AG09319 (cell line): ENCODE measurements around the gene SUSD1.
A peak's percentile ranks its signal among the peaks of the same experiment; 100 is the strongest.

ENCODE experiments used
- DNase-seq: peaks from one replicate; pipeline ENCODE4 v3.0.0-alpha.2; 2010; ENCODE audit warnings: low read depth; ENCODE audit errors: extremely low read depth
- TF ChIP-seq, protein P1 (sequence below): IDR thresholded peaks from 2 replicates; pipeline ENCODE4 v1.5.1; 2011; ENCODE audit warnings: low read depth, mild to moderate bottlenecking, inconsistent platforms, low read length, moderate library complexity

SUSD1 gene

GRCh38 chr9:112017878-112018277 lies 157.2 kb downstream of the SUSD1 start:
- no peak for DNase-seq
- TF ChIP-seq, protein P1, sequence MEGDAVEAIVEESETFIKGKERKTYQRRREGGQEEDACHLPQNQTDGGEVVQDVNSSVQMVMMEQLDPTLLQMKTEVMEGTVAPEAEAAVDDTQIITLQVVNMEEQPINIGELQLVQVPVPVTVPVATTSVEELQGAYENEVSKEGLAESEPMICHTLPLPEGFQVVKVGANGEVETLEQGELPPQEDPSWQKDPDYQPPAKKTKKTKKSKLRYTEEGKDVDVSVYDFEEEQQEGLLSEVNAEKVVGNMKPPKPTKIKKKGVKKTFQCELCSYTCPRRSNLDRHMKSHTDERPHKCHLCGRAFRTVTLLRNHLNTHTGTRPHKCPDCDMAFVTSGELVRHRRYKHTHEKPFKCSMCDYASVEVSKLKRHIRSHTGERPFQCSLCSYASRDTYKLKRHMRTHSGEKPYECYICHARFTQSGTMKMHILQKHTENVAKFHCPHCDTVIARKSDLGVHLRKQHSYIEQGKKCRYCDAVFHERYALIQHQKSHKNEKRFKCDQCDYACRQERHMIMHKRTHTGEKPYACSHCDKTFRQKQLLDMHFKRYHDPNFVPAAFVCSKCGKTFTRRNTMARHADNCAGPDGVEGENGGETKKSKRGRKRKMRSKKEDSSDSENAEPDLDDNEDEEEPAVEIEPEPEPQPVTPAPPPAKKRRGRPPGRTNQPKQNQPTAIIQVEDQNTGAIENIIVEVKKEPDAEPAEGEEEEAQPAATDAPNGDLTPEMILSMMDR: no peak

GRCh38 chr9:112015736-112016135 lies 159.4 kb downstream of the SUSD1 start:
- DNase-seq: no peak
- TF ChIP-seq, protein P1: no peak

GRCh38 chr9:112015149-112015548 lies 159.9 kb downstream of the SUSD1 start:
- DNase-seq: no peak
- TF ChIP-seq, protein P1: no peak

- DNase-seq: no peak
- TF ChIP-seq, protein P1: no peak
These were observed 161.8 kb downstream of the SUSD1 start for GRCh38 chr9:112013266-112013665.

DNA sequence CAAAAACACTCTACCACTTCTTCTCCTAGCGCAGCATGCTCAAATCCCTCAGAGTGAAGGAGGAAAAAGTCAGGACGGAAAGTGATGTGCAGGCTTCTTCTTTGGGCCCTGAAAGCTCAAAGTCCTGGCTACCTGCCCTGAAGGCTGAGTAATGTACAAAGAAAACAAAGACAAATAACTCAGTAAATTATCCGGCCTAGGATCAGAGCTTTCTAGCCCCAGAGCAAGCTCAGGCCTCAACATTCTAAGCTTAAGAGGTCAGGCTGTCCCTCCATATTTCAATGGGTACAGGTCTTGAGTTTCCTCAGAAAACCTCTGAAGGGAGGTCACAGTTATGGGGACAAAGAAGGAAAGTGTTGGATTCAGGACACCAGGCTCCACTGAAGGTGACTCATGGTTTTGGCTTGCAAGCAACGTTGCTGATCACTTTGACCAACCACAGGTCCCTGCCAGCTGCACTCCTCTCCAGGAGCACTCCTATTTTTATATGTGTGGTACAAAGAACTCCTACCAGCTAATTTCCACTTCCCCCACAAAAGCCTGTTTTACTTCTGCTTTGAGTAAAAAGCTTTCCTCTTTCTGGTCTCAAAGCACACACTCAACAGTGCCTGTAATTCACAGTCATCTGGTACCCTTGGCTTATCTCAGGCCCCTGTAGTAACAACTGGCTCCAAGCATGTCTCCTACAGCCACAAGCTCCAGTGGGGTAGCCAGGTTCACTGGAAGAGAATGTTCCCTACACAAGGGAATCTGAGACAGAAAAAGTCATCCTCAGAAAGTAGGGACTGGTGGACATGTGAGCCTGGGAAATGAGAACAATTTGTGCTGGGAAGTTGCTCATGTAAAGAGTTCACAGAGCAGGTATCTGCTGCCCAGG lies 162.8 kb downstream of the SUSD1 start:
- DNase-seq: peak; percentile 56
- TF ChIP-seq, protein P1: no peak

DNA sequence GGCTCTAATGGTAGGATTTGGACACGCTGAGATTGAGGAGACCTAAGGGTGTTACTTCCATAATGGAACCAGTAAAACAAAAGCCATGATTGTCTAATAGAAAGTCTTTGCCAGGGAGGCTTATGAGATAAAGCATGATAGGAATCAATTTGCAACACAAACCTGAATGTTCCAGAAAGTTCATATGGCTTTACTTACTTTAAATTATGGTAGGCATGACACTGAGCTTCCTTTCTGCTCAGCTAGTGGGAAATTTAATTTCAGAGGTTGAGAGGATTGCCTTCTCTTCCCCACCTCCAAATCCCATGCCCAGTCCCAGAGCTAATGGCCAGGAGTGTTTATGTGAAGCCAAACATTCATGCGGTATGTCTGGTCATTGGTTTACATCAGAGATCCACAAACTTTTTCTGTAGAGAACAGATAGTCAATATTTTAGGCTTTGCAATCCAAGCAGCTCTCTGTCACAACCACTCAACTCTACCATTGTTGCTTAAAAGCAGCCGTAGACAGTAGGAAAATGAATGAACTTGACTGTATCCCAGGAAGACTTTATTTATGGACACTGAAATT lies 164.0 kb downstream of the SUSD1 start:
- TF ChIP-seq, protein P1: no peak

GRCh38 chr9:112010537-112010936 lies 164.6 kb downstream of the SUSD1 start:
- TF ChIP-seq, protein P1: no peak
- DNase-seq: no peak

More for the DNA sequence above, 164.0 kb downstream of the SUSD1 start:
- DNase-seq: no peak
